Coronary artery (tissue), 2 donors: ENCODE data around the gene LAMA4.

Experiments
- DNase-seq: peaks from one replicate; pipeline ENCODE4 v3.0.0-alpha.2; 2017; ENCODE audit warnings: low spot score
- H3K27ac ChIP-seq, 2 donors: fragments of 200-600 bp; sonication (generic); one replicate each; pipeline ENCODE4 v1.5.1; 2016 to 2019
- H3K4me3 ChIP-seq: fragments of 200-600 bp; sonication (generic); 2 replicates; pipeline ENCODE4 v1.5.1; 2016; ENCODE audit warnings: mild to moderate bottlenecking, moderate library complexity
- CTCF ChIP-seq: fragments of 200-600 bp; sonication (generic); IDR thresholded peaks from one replicate; pipeline ENCODE4 v1.5.1; 2019; ENCODE audit warnings: antibody characterized with exemption

Gene LAMA4

GRCh38 chr6:112139052-112139451 is 115.3 kb downstream of the LAMA4 start:
- no peak for TF ChIP-seq CTCF
- H3K27ac ChIP-seq: no peak overlapping the region
- no peak overlapping the region for H3K4me3 ChIP-seq
- no peak for DNase-seq

- no peak for DNase-seq
- TF ChIP-seq CTCF: no peak
- Histone ChIP-seq H3K4me3 (no peak overlapping the region), H3K27ac (no peak overlapping the region)
Measured at GRCh38 chr6:112130878-112131277, 123.5 kb downstream of the LAMA4 start.

- no peak overlapping the region for H3K27ac ChIP-seq
- no peak for DNase-seq
- TF ChIP-seq CTCF: no peak
- H3K4me3 ChIP-seq: no peak overlapping the region
Measured at GRCh38 chr6:112128208-112128607, 126.2 kb downstream of the LAMA4 start.

GRCh38 chr6:112123982-112124381 is 130.4 kb downstream of the LAMA4 start:
- H3K4me3 ChIP-seq: no peak overlapping the region
- TF ChIP-seq CTCF: no peak
- DNase-seq: no peak
- H3K27ac ChIP-seq: no peak overlapping the region

GRCh38 chr6:112122756-112123155 is 131.6 kb downstream of the LAMA4 start:
- H3K27ac ChIP-seq: no peak overlapping the region
- no peak overlapping the region for H3K4me3 ChIP-seq
- no peak for DNase-seq
- no peak for TF ChIP-seq CTCF

GRCh38 chr6:112118034-112118433 is 136.3 kb downstream of the LAMA4 start:
- Histone ChIP-seq H3K4me3 (no peak overlapping the region), H3K27ac (no peak overlapping the region)
- no peak for TF ChIP-seq CTCF
- no peak for DNase-seq

- Histone ChIP-seq H3K4me3 (no peak overlapping the region), H3K27ac (no peak overlapping the region)
- TF ChIP-seq CTCF: no peak
- DNase-seq: no peak
Measured at GRCh38 chr6:112117554-112117953, 136.8 kb downstream of the LAMA4 start.
